PFSK-1 (cell line): ENCODE results near the gene CORO2B.

Source experiments
- FOXP2 ChIP-seq: optimal IDR thresholded peaks from 2 replicates; pipeline ENCODE3; 2011; ENCODE audit warnings: borderline replicate concordance, control low read depth, inconsistent platforms; ENCODE audit not compliant: insufficient read depth; ENCODE audit errors: extremely low read length, extremely low read depth
- POLR2AphosphoS5 ChIP-seq: IDR thresholded peaks from 2 replicates; pipeline ENCODE4 v1.6.1; 2012; ENCODE audit warnings: low read depth, mild to moderate bottlenecking, control low read depth, low read length, moderate library complexity
- REST ChIP-seq, 2 experiments: IDR thresholded peaks; 2 replicates each; pipeline versions ENCODE4 v1.6.1 to v1.8.0; 2011 to 2012; ENCODE audit warnings: low read depth in 2 of 2, low read length in 2 of 2, control low read depth in 1 of 2, inconsistent platforms in 1 of 2, mild to moderate bottlenecking in 1 of 2, moderate library complexity in 1 of 2; ENCODE audit not compliant: insufficient read depth in 1 of 2
- SIN3A ChIP-seq: IDR thresholded peaks from 2 replicates; pipeline ENCODE4 v1.6.1; 2012; ENCODE audit warnings: mild to moderate bottlenecking, low read length, moderate library complexity, borderline replicate concordance; ENCODE audit not compliant: insufficient read depth
- TAF1 ChIP-seq: IDR thresholded peaks from 2 replicates; pipeline ENCODE4 v1.6.1; 2012; ENCODE audit warnings: low read length, control low read depth, borderline replicate concordance; ENCODE audit not compliant: insufficient read depth

Gene CORO2B

GRCh38 chr15:68589783-68590710 lies 11.3 kb downstream of the CORO2B start:
- TF ChIP-seq REST (IDR thresholded peaks at IDR 0.05; ENCODE audit: insufficient read depth in 1 of 2, low read depth in 2 of 2, low read length in 2 of 2) (no peak), TAF1 (no peak), POLR2AphosphoS5 (no peak), FOXP2 (no peak), SIN3A (no peak)

GRCh38 chr15:68590721-68591389 lies 12.1 kb downstream of the CORO2B start:
- no peak for TF ChIP-seq REST (IDR thresholded peaks at IDR 0.05; ENCODE audit: insufficient read depth in 1 of 2, low read depth in 2 of 2, low read length in 2 of 2)
- no peak for TF ChIP-seq SIN3A
- TF ChIP-seq TAF1 = no peak
- no peak for TF ChIP-seq FOXP2
- no peak for TF ChIP-seq POLR2AphosphoS5

GRCh38 chr15:68592054-68592453 lies 13.3 kb downstream of the CORO2B start:
- no peak for TF ChIP-seq TAF1
- TF ChIP-seq FOXP2 = no peak
- no peak for TF ChIP-seq REST (IDR thresholded peaks at IDR 0.05; ENCODE audit: insufficient read depth in 1 of 2, low read depth in 2 of 2, low read length in 2 of 2)
- TF ChIP-seq SIN3A = no peak
- TF ChIP-seq POLR2AphosphoS5 = no peak

GRCh38 chr15:68592544-68592943 lies 13.8 kb downstream of the CORO2B start:
- TF ChIP-seq POLR2AphosphoS5 = no peak
- no peak for TF ChIP-seq FOXP2
- no peak for TF ChIP-seq SIN3A
- no peak for TF ChIP-seq REST (IDR thresholded peaks at IDR 0.05; ENCODE audit: insufficient read depth in 1 of 2, low read depth in 2 of 2, low read length in 2 of 2)
- TF ChIP-seq TAF1 = no peak
